ENCODE results near the gene EIF4G3. TPM values are rescaled to one million over a fixed set of nuclear protein-coding genes. Genes with fewer than 3 reads are reported as not detected.

The EIF4G3 gene
- total and polyA plus RNA-seq, 9 of the 15 experiments (the other 6 are each of a cell fraction or from before 2014, with no cell fraction given), result 6.7 to 40.5 (median 32.1) TPM

DNA sequence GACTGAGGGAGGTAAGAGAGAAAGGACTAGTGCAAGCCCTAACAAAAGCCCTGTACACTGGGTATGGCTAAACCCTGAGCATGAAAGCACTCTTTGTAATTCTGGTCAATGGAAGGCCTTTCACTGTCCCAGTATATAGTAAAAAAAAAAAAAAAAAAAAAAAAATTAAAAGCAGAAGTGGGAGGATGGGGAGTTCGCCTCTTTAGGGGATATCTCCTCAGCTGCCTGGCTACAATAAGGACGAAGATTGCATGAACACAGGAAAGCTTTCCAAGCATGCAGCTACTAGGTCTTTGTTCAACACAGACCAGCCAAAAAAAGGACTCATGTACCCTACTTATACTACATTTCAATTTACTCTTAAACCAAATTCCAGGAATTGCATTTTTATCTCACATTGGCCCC, 59.1 kb downstream of the EIF4G3 start (continued):
- TF ChIP-seq, protein P1, sequence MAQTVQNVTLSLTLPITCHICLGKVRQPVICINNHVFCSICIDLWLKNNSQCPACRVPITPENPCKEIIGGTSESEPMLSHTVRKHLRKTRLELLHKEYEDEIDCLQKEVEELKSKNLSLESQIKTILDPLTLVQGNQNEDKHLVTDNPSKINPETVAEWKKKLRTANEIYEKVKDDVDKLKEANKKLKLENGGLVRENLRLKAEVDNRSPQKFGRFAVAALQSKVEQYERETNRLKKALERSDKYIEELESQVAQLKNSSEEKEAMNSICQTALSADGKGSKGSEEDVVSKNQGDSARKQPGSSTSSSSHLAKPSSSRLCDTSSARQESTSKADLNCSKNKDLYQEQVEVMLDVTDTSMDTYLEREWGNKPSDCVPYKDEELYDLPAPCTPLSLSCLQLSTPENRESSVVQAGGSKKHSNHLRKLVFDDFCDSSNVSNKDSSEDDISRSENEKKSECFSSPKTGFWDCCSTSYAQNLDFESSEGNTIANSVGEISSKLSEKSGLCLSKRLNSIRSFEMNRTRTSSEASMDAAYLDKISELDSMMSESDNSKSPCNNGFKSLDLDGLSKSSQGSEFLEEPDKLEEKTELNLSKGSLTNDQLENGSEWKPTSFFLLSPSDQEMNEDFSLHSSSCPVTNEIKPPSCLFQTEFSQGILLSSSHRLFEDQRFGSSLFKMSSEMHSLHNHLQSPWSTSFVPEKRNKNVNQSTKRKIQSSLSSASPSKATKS (CRISPR knock-in tag; IDR thresholded peaks at IDR 0.05), result no peak
- TF ChIP-seq, protein P2, sequence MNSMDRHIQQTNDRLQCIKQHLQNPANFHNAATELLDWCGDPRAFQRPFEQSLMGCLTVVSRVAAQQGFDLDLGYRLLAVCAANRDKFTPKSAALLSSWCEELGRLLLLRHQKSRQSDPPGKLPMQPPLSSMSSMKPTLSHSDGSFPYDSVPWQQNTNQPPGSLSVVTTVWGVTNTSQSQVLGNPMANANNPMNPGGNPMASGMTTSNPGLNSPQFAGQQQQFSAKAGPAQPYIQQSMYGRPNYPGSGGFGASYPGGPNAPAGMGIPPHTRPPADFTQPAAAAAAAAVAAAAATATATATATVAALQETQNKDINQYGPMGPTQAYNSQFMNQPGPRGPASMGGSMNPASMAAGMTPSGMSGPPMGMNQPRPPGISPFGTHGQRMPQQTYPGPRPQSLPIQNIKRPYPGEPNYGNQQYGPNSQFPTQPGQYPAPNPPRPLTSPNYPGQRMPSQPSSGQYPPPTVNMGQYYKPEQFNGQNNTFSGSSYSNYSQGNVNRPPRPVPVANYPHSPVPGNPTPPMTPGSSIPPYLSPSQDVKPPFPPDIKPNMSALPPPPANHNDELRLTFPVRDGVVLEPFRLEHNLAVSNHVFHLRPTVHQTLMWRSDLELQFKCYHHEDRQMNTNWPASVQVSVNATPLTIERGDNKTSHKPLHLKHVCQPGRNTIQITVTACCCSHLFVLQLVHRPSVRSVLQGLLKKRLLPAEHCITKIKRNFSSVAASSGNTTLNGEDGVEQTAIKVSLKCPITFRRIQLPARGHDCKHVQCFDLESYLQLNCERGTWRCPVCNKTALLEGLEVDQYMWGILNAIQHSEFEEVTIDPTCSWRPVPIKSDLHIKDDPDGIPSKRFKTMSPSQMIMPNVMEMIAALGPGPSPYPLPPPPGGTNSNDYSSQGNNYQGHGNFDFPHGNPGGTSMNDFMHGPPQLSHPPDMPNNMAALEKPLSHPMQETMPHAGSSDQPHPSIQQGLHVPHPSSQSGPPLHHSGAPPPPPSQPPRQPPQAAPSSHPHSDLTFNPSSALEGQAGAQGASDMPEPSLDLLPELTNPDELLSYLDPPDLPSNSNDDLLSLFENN (IDR thresholded peaks at IDR 0.05; ENCODE audit: low read depth in 2 of 2, low read length in 2 of 2), result no peak
- TF ChIP-seq TAL1 (IDR thresholded peaks at IDR 0.05), result no peak
- no peak for TF ChIP-seq FOXA3 (CRISPR knock-in tag; conservative IDR thresholded peaks at IDR 0.05 in 1 of 2, IDR thresholded peaks at IDR 0.05 in 1 of 2)
- peak; percentile 88 for TF ChIP-seq SPI1 (IDR thresholded peaks at IDR 0.05; ENCODE audit: borderline replicate concordance, low read depth, low read length)
- TF ChIP-seq, protein P3, sequence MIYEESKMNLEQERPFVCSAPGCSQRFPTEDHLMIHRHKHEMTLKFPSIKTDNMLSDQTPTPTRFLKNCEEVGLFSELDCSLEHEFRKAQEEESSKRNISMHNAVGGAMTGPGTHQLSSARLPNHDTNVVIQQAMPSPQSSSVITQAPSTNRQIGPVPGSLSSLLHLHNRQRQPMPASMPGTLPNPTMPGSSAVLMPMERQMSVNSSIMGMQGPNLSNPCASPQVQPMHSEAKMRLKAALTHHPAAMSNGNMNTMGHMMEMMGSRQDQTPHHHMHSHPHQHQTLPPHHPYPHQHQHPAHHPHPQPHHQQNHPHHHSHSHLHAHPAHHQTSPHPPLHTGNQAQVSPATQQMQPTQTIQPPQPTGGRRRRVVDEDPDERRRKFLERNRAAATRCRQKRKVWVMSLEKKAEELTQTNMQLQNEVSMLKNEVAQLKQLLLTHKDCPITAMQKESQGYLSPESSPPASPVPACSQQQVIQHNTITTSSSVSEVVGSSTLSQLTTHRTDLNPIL (CRISPR knock-in tag; IDR thresholded peaks at IDR 0.05), result no peak
- TF ChIP-seq, protein P4, sequence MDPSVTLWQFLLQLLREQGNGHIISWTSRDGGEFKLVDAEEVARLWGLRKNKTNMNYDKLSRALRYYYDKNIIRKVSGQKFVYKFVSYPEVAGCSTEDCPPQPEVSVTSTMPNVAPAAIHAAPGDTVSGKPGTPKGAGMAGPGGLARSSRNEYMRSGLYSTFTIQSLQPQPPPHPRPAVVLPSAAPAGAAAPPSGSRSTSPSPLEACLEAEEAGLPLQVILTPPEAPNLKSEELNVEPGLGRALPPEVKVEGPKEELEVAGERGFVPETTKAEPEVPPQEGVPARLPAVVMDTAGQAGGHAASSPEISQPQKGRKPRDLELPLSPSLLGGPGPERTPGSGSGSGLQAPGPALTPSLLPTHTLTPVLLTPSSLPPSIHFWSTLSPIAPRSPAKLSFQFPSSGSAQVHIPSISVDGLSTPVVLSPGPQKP (CRISPR knock-in tag; IDR thresholded peaks at IDR 0.05), result no peak
- TF ChIP-seq ERF (CRISPR knock-in tag; IDR thresholded peaks at IDR 0.05), result no peak
- TF ChIP-seq ZNF717 (CRISPR knock-in tag; IDR thresholded peaks at IDR 0.05), result no peak
- no peak for TF ChIP-seq HOXB6 (CRISPR knock-in tag; IDR thresholded peaks at IDR 0.05; ENCODE audit: borderline replicate concordance)
- no peak for TF ChIP-seq RBM22 (IDR thresholded peaks at IDR 0.05; ENCODE audit: low read depth, low read length, poor library complexity, severe bottlenecking)
- TF ChIP-seq ZNF174 (CRISPR knock-in tag; IDR thresholded peaks at IDR 0.05), result no peak
- TF ChIP-seq, protein P5, sequence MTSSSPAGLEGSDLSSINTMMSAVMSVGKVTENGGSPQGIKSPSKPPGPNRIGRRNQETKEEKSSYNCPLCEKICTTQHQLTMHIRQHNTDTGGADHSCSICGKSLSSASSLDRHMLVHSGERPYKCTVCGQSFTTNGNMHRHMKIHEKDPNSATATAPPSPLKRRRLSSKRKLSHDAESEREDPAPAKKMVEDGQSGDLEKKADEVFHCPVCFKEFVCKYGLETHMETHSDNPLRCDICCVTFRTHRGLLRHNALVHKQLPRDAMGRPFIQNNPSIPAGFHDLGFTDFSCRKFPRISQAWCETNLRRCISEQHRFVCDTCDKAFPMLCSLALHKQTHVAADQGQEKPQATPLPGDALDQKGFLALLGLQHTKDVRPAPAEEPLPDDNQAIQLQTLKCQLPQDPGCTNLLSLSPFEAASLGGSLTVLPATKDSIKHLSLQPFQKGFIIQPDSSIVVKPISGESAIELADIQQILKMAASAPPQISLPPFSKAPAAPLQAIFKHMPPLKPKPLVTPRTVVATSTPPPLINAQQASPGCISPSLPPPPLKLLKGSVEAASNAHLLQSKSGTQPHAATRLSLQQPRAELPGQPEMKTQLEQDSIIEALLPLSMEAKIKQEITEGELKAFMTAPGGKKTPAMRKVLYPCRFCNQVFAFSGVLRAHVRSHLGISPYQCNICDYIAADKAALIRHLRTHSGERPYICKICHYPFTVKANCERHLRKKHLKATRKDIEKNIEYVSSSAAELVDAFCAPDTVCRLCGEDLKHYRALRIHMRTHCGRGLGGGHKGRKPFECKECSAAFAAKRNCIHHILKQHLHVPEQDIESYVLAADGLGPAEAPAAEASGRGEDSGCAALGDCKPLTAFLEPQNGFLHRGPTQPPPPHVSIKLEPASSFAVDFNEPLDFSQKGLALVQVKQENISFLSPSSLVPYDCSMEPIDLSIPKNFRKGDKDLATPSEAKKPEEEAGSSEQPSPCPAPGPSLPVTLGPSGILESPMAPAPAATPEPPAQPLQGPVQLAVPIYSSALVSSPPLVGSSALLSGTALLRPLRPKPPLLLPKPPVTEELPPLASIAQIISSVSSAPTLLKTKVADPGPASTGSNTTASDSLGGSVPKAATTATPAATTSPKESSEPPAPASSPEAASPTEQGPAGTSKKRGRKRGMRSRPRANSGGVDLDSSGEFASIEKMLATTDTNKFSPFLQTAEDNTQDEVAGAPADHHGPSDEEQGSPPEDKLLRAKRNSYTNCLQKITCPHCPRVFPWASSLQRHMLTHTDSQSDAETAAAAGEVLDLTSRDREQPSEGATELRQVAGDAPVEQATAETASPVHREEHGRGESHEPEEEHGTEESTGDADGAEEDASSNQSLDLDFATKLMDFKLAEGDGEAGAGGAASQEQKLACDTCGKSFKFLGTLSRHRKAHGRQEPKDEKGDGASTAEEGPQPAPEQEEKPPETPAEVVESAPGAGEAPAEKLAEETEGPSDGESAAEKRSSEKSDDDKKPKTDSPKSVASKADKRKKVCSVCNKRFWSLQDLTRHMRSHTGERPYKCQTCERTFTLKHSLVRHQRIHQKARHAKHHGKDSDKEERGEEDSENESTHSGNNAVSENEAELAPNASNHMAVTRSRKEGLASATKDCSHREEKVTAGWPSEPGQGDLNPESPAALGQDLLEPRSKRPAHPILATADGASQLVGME (CRISPR knock-in tag; IDR thresholded peaks at IDR 0.05), result no peak

Data from K562 (cell line).